Prostate gland (tissue), 2 donors: ENCODE data around the gene MCM10.

Experiments used
- CTCF ChIP-seq, 4 experiments: fragments of 200-600 bp in 2 of 4; fragments of 450-650 bp in 2 of 4; sonication (generic) in 2 of 4; IDR thresholded peaks; 1 replicate in 3 of 4; 2 replicates in 1 of 4; pipeline ENCODE4 v1.5.1; 2016 to 2019; ENCODE audit warnings: antibody characterized with exemption in 4 of 4, mild to moderate bottlenecking in 2 of 4, moderate library complexity in 2 of 4
- POLR2A ChIP-seq: fragments of 450-650 bp; IDR thresholded peaks from one replicate; pipeline ENCODE4 v1.6.1; 2016; ENCODE audit warnings: antibody characterized with exemption, mild to moderate bottlenecking
- POLR2AphosphoS5 ChIP-seq: sonication (generic); formaldehyde crosslinking; IDR thresholded peaks from one replicate; pipeline ENCODE4 v1.6.1; 2017; ENCODE audit warnings: antibody characterized with exemption

- TF ChIP-seq CTCF (IDR thresholded peaks at IDR 0.05), result no peak
- TF ChIP-seq POLR2A, result no peak
- TF ChIP-seq POLR2AphosphoS5, result no peak
Measured at GRCh38 chr10:13146379-13146778, 15.0 kb upstream of the MCM10 start.
